ENCODE data around the gene TRPM2. TPM values are rescaled to one million over a fixed set of nuclear protein-coding genes. Genes with fewer than 3 reads are reported as not detected.

The TRPM2 gene
- total RNA-seq, 4 donors from 2014 or later, result 2.9 to 7.0 (median 6.1) TPM

DNA sequence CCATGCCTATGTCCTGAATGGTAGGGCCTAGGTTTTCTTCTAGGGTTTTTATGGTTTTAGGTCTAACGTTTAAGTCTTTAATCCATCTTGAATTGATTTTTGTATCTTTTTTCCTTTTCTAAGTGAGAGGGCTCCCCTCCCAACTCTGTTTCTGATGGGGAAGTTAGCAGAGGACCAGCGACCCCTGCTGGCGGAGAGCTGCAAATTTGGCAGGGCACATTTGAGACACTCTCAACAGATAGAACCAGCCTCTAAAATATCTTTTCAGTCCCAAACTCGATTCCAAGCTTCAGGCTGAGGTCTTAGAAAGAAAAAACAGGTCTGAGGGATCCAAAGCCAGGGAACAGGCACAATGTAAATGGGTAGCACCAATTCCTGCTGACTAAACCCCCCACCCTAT lies 134.4 kb downstream of the TRPM2 start:
- TF ChIP-seq, protein P1, sequence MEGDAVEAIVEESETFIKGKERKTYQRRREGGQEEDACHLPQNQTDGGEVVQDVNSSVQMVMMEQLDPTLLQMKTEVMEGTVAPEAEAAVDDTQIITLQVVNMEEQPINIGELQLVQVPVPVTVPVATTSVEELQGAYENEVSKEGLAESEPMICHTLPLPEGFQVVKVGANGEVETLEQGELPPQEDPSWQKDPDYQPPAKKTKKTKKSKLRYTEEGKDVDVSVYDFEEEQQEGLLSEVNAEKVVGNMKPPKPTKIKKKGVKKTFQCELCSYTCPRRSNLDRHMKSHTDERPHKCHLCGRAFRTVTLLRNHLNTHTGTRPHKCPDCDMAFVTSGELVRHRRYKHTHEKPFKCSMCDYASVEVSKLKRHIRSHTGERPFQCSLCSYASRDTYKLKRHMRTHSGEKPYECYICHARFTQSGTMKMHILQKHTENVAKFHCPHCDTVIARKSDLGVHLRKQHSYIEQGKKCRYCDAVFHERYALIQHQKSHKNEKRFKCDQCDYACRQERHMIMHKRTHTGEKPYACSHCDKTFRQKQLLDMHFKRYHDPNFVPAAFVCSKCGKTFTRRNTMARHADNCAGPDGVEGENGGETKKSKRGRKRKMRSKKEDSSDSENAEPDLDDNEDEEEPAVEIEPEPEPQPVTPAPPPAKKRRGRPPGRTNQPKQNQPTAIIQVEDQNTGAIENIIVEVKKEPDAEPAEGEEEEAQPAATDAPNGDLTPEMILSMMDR (IDR thresholded peaks at IDR 0.05; ENCODE audit: low read depth), result no peak

DNA sequence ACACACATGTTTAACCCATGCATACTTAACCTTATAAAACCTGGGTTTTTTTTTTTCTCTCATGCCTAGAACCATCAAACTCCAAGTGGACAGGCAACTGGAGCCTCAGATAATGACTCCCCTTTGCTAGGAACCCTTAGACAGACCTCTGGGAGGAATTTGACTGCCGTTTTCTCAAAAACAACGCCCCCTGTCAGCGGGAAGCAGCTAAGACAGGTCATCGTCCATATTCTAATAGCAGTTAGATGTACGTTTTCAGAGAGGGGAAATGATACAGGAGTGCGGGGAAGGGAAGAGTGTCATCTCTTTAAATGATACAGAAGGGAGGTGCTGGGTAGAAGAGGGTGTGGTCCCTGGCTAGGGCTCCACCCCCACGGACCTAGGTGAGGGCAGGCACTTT lies 136.5 kb downstream of the TRPM2 start:
- TF ChIP-seq, protein P1 (IDR thresholded peaks at IDR 0.05; ENCODE audit: low read depth), result no peak

DNA sequence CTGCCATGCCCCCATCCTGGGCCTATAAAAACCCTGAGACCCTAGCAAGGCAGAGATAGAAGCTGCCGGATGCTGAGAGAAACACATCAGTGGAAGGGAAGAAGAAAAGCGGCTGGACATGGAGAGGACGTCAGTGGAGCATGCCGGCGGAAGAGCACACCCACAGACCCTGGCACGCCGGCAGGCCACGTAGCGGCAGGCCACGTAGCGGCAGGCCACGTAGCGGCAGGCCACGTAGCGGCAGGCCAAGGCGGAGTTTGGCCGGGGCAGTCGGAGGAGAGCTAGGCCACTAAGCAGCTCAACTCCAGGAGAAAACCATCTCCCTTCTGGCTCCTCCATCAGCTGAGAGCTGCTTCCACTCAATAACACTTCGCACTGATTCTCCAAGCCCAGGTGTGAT lies 137.0 kb downstream of the TRPM2 start:
- TF ChIP-seq, protein P1 (IDR thresholded peaks at IDR 0.05; ENCODE audit: low read depth), result no peak

DNA sequence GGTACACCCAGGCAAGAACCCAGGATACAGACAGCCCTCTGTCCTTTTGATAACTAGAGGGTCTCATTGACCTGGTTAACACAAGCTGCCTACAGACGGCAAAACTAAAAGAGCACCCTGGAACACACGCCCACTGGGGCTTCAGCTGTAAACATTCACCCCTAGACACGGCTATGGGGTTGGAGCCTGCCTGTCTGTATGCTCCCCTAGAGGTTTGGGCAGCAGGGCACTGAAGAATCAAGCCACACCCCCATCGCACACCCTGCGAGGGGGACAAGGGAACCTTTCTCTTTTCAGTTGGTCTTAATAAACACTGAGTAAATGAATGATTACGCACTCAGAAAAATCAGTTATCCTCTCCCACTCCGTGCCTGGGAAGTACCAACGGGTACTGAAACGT lies 137.4 kb downstream of the TRPM2 start:
- TF ChIP-seq, protein P1 (IDR thresholded peaks at IDR 0.05; ENCODE audit: low read depth), result no peak

Small RNA genes lying within 50 kb of the gene (small RNA-seq; reads per million reads assigned to genes)
- not detected for gene RF00285

Other genes starting within 250 kb of the TRPM2 start
- 10 to 100 TPM in 2 of 4 donors, 1 to 10 TPM in 2; 3.9 to 13.4 (median 9.4) TPM for gene PWP2, start 246.2 kb upstream of the TRPM2 start, total RNA-seq
- gene GATD3, start 219.9 kb upstream of the TRPM2 start, total RNA-seq, result 10 to 100 TPM in 3 of 4 donors, 1 to 10 TPM in 1; 5.6 to 97.2 (median 16.4) TPM
- gene ICOSLG, start 112.7 kb upstream of the TRPM2 start, total RNA-seq, result 1 to 10 TPM; 1.3 to 2.4 (median 1.7) TPM
- not detected for gene DNMT3L, start 91.7 kb upstream of the TRPM2 start, total RNA-seq
- gene AIRE, start 67.7 kb upstream of the TRPM2 start, total RNA-seq, result not detected
- gene PFKL, start 53.6 kb upstream of the TRPM2 start, total RNA-seq, result 100 to 1,000 TPM in 1 of 4 donors, 10 to 100 TPM in 3; 51.0 to 177 (median 77.3) TPM
- gene CFAP410, start 14.2 kb upstream of the TRPM2 start, total RNA-seq, result 10 to 100 TPM in 3 of 4 donors, 1 to 10 TPM in 1; 9.1 to 56.7 (median 23.1) TPM
- gene LRRC3, start 101.9 kb downstream of the TRPM2 start, total RNA-seq, result 1 to 10 TPM in 3 of 4 donors, under 1 TPM in 1; 0.98 to 4.2 (median 3.0) TPM
- not detected for gene KRTAP10-1, start 186.6 kb downstream of the TRPM2 start, total RNA-seq
- gene KRTAP10-2, start 197.9 kb downstream of the TRPM2 start, total RNA-seq, result not detected
- not detected for gene KRTAP10-3, start 205.2 kb downstream of the TRPM2 start, total RNA-seq
- gene KRTAP10-4, start 220.1 kb downstream of the TRPM2 start, total RNA-seq, result not detected
- not detected for gene KRTAP10-5, start 227.0 kb downstream of the TRPM2 start, total RNA-seq
- gene KRTAP10-6, start 238.9 kb downstream of the TRPM2 start, total RNA-seq, result not detected
- gene KRTAP10-7, start 247.0 kb downstream of the TRPM2 start, total RNA-seq, result not detected

Measured in subcutaneous adipose tissue (tissue), 4 donors.